HCT116 (cell line): ENCODE measurements around the gene KIF5C.

Experiments
- CEBPB ChIP-seq: IDR thresholded peaks from 2 replicates; pipeline ENCODE4 v1.6.1; 2012; ENCODE audit warnings: low read depth
- EZH2 ChIP-seq: fragments of 200-600 bp; sonication (generic); IDR thresholded peaks from 2 replicates; pipeline ENCODE4 v1.6.1; 2017; ENCODE audit warnings: antibody characterized with exemption, mixed run types
- EZH2phosphoT487 ChIP-seq: fragments of 200-600 bp; IDR thresholded peaks from 2 replicates; pipeline ENCODE4 v1.6.1; 2018; ENCODE audit warnings: antibody characterized with exemption, borderline replicate concordance
- POLR2A ChIP-seq: IDR thresholded peaks from 2 replicates; pipeline ENCODE4 v1.7.0; 2011; ENCODE audit warnings: borderline replicate concordance; ENCODE audit not compliant: insufficient read depth, insufficient read length; ENCODE audit errors: extremely low read depth
- POLR2AphosphoS5 ChIP-seq: IDR thresholded peaks from 2 replicates; pipeline ENCODE4 v1.6.1; 2011; ENCODE audit warnings: mild to moderate bottlenecking, low read depth, low read length, moderate library complexity
- RAD21 ChIP-seq: IDR thresholded peaks from 2 replicates; pipeline ENCODE4 v1.6.1; 2012; ENCODE audit warnings: low read depth, mild to moderate bottlenecking
- SRF ChIP-seq: IDR thresholded peaks from 2 replicates; pipeline ENCODE4 v1.6.1; 2012; ENCODE audit warnings: low read depth
- TF ChIP-seq, protein P1 (sequence below): IDR thresholded peaks from 2 replicates; pipeline ENCODE4 v1.6.1; 2012
- TF ChIP-seq, protein P2 (sequence below), 3 experiments: fragments of 200-600 bp in 1 of 3; sonication (generic) in 1 of 3; IDR thresholded peaks in 2 of 3; conservative IDR thresholded peaks in 1 of 3; 2 replicates each; pipeline ENCODE4 v1.5.1; 2012 to 2017; ENCODE audit warnings: low read depth in 2 of 3, low read length in 2 of 3, antibody characterized with exemption in 1 of 3, borderline replicate concordance in 1 of 3, control low read depth in 1 of 3, mild to moderate bottlenecking in 1 of 3, mixed read lengths in 1 of 3, mixed run types in 1 of 3, moderate library complexity in 1 of 3; ENCODE audit not compliant: insufficient read depth in 1 of 3

DNA sequence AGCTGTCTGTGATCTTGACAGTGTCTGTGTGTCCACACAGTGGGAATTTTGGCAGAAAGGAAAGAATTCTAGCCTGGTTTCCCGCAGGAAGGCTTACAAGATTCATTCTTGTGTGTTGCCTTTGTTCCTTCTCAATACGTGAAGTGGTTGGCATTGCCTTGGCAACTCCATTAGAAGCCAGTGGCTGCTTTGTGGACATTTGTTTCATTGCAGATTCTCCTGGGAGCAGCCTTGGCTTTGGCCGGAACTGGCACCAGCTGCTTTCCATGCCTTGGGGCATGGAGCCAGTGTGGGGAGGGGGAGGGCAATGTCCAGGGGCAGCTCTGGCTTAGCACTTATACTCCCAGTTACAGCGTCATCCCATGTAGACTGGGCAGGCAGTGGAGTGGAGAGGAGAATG is 39.4 kb downstream of the KIF5C start:
- TF ChIP-seq, protein P1, sequence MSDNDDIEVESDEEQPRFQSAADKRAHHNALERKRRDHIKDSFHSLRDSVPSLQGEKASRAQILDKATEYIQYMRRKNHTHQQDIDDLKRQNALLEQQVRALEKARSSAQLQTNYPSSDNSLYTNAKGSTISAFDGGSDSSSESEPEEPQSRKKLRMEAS: no peak
- TF ChIP-seq EZH2 (no peak), POLR2A (no peak), CEBPB (no peak), POLR2AphosphoS5 (no peak), SRF (no peak), EZH2phosphoT487 (no peak), RAD21 (no peak)
- TF ChIP-seq, protein P2, sequence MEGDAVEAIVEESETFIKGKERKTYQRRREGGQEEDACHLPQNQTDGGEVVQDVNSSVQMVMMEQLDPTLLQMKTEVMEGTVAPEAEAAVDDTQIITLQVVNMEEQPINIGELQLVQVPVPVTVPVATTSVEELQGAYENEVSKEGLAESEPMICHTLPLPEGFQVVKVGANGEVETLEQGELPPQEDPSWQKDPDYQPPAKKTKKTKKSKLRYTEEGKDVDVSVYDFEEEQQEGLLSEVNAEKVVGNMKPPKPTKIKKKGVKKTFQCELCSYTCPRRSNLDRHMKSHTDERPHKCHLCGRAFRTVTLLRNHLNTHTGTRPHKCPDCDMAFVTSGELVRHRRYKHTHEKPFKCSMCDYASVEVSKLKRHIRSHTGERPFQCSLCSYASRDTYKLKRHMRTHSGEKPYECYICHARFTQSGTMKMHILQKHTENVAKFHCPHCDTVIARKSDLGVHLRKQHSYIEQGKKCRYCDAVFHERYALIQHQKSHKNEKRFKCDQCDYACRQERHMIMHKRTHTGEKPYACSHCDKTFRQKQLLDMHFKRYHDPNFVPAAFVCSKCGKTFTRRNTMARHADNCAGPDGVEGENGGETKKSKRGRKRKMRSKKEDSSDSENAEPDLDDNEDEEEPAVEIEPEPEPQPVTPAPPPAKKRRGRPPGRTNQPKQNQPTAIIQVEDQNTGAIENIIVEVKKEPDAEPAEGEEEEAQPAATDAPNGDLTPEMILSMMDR (IDR thresholded peaks at IDR 0.05 in 2 of 3, conservative IDR thresholded peaks at IDR 0.05 in 1 of 3; ENCODE audit: borderline replicate concordance in 1 of 3, insufficient read depth in 1 of 3, low read depth in 2 of 3, low read length in 2 of 3): no peak
